Omental fat pad (tissue), 4 donors: Measurements from ENCODE around the gene SCN5A. TPM values are rescaled to one million over a fixed set of nuclear protein-coding genes. Genes with fewer than 3 reads are reported as not detected.

ENCODE experiments used
- ATAC-seq: fragments of 150-250 bp; one replicate; pipeline ENCODE4 v1.9.1; 2016; ENCODE audit warnings: mild to moderate bottlenecking, moderate library complexity; ENCODE audit not compliant: low FRiP score
- DNase-seq: peaks from one replicate; pipeline ENCODE4 v3.0.0-alpha.2; 2019; ENCODE audit warnings: low spot score
- total RNA-seq, 4 donors: library from RNA; depleted of rRNA; stranded (reverse); fragments of >200 nt; gene quantifications; one replicate each; pipeline ENCODE4 v1.1.0, GENCODE V29; 2016
- TF ChIP-seq, protein P1 (sequence below), 3 donors: fragments of 450-650 bp; IDR thresholded peaks; one replicate each; pipeline ENCODE4 v1.5.1; 2016 to 2017; ENCODE audit warnings: antibody characterized with exemption in 3 of 3, mild to moderate bottlenecking in 3 of 3, moderate library complexity in 2 of 3

Gene SCN5A
- total RNA-seq, 4 donors from 2014 or later = 0.06 to 0.79 (median 0.09) TPM; not detected in 1

DNA sequence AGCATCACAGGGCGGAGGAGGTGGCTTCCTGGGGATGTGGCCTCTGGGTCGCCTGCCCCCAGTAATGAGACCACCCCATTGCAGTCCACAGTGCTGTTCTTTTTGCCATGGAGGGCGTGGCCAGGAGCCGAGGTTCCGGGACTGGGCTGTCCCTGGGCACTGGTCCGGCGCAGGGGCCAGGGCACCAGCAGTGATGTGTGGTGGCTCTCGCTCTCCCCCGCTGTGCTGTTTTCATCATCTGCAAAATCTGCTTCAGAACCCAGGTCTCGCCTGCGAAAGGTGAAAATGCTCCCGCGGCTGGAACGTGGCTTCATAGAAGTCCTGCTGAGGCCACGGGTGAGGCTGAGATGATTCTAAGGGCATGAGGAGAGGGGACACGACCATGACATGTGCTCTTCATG is 45.8 kb downstream of the SCN5A start:
- no peak for ATAC-seq
- DNase-seq = no peak
- TF ChIP-seq, protein P1, sequence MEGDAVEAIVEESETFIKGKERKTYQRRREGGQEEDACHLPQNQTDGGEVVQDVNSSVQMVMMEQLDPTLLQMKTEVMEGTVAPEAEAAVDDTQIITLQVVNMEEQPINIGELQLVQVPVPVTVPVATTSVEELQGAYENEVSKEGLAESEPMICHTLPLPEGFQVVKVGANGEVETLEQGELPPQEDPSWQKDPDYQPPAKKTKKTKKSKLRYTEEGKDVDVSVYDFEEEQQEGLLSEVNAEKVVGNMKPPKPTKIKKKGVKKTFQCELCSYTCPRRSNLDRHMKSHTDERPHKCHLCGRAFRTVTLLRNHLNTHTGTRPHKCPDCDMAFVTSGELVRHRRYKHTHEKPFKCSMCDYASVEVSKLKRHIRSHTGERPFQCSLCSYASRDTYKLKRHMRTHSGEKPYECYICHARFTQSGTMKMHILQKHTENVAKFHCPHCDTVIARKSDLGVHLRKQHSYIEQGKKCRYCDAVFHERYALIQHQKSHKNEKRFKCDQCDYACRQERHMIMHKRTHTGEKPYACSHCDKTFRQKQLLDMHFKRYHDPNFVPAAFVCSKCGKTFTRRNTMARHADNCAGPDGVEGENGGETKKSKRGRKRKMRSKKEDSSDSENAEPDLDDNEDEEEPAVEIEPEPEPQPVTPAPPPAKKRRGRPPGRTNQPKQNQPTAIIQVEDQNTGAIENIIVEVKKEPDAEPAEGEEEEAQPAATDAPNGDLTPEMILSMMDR (IDR thresholded peaks at IDR 0.05) = no peak

DNA sequence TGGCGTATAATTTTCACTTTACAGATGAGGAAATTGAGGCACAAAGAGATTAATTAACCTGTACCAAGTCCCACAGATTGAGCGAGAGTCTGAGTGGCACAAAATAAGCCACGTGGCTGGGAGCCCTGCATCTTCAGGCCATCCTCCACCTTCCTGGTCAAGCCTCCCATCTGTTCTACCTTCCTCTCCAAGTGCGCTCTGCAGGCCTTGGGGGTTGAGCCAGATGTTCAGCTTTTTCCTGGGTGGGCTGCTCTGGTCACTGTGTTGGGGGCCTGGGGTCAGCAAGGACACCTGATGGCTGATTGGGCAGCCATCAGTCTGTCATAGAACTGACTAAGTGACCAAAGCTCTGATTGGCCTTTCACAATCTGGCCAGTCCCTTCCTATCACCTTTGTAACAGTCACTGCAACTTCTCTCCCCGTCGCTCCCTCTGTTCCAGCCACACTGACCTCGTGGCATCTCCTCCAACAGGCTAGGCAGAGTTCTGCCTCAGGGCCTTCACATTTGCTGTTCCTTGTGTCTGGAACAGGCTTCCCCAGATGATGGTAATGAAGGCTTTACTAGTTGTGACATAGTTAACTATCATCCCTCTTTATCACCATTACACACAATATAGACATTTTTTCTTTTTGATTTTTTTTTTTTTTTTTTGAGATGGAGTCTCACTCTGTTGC is 46.8 kb downstream of the SCN5A start:
- DNase-seq (no peak), ATAC-seq (no peak)
- TF ChIP-seq, protein P1 (IDR thresholded peaks at IDR 0.05) = no peak

DNA sequence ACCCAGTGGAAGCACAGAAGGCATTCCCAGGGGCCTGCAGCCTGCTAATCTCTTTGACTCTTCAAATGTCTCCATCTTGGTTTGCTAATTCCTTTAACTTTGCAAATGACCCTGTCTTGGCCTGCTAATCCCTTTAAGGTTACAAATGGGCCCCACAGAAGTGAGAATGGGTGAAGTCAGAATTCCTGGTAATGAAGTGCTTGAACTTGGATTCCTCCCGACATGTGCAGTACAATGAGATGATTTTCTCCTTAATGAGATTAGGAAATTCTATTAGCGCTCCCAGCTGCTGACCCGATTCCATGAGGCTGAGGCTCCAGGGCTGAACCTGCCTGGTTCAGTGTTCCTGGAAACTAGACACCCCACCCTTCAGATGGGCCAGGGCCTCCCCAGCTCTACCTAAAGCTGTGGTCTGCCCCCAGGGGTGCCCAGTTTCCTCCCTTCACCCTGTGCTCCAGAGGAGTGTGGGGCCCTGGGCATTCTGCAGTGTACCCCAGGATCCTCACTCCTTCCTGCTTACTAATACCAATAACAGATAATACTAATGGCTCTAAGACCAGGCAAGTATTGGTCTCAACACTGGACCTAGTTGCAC is 47.4 kb downstream of the SCN5A start:
- ATAC-seq = no peak
- DNase-seq = no peak
- TF ChIP-seq, protein P1 (IDR thresholded peaks at IDR 0.05) = no peak

DNA sequence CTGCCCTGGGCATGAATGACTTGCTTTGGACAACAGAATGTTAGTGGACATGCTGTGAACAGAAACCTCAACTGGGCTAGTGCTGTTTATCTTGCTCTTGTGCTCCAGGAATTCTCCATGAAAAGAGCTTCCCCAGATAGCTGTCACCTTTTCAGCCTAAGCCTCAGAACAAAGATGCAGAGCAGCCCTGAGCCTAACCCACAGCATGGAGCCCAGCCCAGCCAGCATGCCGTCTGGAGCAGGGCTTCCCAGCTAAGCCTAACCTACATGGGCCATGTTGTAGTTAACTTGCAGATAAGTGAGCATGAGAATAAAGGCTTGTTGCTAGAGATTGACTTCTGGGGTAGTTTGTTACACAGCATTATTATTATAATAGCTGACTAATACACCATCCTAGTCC is 48.9 kb downstream of the SCN5A start:
- ATAC-seq (no peak), DNase-seq (no peak)
- TF ChIP-seq, protein P1 (IDR thresholded peaks at IDR 0.05) = no peak

DNA sequence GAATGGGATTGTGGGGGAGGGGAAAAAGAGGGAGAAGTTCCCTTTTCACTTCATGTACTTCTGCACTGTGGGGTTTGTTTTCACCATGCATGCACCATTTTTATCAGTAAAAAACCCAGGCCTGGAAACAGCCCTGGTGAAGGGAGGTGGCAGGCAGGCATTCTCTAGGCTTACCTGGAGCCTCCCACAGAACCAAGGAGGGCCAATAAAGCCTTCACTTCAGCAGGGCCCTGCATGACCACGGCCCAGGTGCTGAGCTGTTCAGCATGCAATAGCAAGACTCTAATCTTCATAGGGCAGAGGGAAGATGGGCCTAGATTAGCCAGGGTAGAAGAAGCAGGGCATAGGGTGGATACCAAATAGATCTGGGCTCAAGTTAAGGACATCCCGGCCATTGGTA is 49.6 kb downstream of the SCN5A start:
- DNase-seq (no peak), ATAC-seq (no peak)
- TF ChIP-seq, protein P1 (IDR thresholded peaks at IDR 0.05) = no peak

DNA sequence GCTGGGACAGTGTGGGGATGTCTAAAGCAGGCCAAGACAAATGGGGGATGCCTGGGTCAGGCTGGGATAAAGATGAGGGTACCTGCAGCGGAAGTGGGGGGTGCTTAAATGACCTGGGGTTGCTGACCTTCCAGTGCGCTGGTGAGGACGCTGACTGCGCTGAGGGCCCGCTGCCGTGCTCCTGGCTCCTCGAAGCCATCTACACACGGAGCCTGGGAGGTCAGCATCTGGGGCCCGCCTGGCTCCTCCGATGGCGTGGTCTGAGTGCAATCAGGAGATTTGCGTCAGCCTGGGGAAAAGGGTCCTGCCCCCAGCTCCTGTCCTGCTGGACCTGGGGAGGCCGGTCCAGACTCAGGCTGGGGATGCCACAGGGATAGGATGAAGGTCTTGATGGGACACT is 50.7 kb downstream of the SCN5A start:
- DNase-seq (no peak), ATAC-seq (no peak)
- TF ChIP-seq, protein P1 (IDR thresholded peaks at IDR 0.05) = no peak

DNA sequence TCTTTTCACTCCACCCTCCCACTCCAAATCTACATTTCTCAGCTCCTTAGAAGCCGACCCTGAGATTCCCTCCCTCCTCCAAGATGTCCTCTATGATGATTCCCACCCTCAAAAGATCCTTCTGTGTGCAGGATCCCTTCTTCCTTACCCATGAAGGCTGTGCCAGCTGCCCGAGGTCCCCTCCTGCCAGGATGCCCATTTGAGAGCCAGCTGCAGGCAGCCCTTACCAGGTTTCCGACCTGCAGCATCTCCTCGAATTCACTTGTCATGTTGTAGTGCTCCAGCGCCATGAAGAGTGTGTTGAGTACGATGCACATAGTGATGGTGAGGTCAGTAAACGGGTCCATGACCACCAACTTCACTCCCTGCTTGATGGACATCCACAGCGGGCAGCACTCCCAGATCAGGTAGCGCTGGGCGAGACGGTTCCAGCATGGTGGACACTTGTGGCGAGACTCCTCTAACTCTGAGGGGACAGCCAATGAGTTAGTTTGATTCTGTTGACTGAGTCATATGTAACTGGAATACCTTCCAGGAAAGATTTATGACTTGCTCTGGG is 51.9 kb downstream of the SCN5A start:
- DNase-seq (no peak), ATAC-seq (no peak)
- TF ChIP-seq, protein P1 (IDR thresholded peaks at IDR 0.05) = no peak
